Adipose tissue (tissue), 3 donors: ENCODE results near the gene GON7. TPM values are rescaled to one million over a fixed set of nuclear protein-coding genes. Genes with fewer than 3 reads are reported as not detected.
"Not testable (repeated sequence)": the region's sequence is repeated elsewhere in the genome, so short reads cannot be mapped to it uniquely, and the experiment has no call there.

Experiments used
- H3K27ac ChIP-seq: one replicate; pipeline ENCODE4 v1.5.1; 2013; ENCODE audit warnings: low read depth, low read length
- WGBS, 3 donors: extraction: QIAGEN DNeasy Blood & Tissue Kit; methylation state at CpG; one replicate each; pipeline ENCODE4 v1.1.7; 2013; 5-methylcytosine and 5-hydroxymethylcytosine counted together
- polyA plus RNA-seq, 3 donors: library from polyadenylated mRNA; stranded (reverse); fragments of 200-250 nt; gene quantifications; one replicate each; pipeline ENCODE4 v1.2.3, GENCODE V29; 2013
- donor health status: healthy with polysubstance abuse.
- donor health status: Bipolar disorder and iron deficiency.
- donor health status: healthy.

GON7 gene
- polyA plus RNA-seq, 3 donors: 10.0 to 23.7 (median 11.5) TPM

DNA sequence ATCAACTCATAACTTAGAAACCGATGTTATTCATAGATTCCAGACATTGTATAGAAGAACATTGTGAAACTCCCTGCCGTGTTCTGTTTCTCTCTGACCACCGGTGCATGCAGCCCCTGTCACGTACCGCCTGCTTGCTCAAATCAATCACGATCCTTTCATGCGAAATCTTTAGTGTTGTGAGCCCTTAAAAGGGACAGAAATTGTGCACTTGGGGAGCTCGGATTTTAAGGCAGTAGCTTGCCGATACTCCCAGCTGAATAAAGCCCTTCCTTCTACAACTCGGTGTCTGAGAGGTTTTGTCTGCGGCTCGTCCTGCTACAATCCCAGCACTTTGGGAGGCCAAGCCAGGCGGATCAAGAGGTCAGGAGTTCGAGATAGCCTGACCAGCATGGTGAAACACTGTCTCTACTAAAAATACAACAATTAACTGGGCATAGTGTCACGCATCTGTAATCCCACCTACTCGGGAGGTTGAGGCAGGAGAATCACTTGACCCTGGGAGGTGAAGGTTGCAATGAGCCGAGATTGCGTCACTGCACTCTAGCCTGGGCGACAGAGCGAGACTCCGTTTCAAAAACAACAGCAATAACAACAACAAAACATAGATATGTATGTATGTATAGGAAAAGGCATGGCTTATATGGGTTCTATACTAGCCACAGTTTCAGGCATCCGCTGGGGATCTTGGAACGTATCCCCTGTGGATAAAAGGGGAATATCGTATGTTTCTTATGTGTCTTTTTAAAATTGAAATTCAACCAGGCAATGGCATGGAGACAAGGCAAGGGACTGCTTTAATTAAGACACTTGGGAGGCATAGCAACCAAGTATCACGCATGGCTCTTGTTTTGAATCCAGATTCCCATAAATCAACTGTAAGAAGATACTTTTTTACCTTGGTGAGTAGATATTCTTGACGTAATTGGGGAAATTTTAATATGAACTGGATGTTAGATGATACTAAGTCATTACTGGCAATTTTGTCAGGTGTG lies 41.3 kb downstream of the GON7 start:
- 80 to 90% (median 87%) methylated on average over 24 to 26 of the region's 26 CpGs for WGBS, 3 donors
- not testable (repeated sequence) for H3K27ac ChIP-seq

DNA sequence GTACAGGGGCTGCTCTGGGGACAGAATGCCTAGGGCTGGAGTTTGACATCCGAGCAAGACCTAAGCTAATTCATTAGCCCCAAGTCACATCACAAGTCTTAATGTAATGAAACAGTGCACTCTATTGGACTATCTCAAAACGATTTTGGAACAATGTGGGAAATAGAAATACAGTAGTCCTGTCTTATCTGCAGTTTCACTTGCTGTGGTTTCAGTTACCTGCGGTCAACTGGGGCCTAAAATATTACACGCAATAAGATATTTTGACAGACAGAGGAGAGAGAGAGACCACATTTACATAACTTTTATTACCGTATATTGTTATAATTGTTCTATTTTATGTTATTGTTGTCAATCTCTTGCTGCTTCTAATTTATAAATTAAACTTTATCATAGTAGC lies 43.3 kb downstream of the GON7 start:
- WGBS, 3 donors: 66 to 79% (median 78%) methylated on average over 5 of the region's 5 CpGs
- H3K27ac ChIP-seq: no peak overlapping the region

DNA sequence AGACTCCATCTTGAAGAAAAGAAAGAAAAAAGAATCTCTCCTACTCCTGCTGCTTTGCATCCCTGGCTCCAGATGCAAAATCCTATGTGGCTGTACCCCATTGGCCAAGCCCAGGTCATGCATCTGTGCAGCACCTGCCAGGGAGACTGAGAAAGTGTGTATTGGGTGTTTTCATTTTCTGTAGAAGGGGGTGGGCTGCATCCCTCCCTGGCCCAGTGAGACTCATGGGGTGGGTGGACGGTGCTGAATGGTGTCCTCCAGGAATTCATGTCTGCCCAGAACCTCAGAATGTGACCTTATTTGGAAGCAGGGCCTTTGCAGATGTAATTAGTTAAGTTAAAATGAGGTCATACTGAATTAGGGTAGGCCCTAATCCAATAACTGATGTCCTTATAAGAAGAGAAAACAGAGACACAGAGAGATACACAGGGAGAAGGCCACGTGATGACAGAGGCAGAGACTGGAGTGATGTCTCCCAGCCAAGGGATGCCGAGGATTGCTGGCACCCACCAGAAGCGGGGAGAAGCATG lies 45.4 kb downstream of the GON7 start:
- 63 to 92% (median 70%) methylated on average over 4 of the region's 4 CpGs for WGBS, 3 donors
- H3K27ac ChIP-seq: no peak overlapping the region

DNA sequence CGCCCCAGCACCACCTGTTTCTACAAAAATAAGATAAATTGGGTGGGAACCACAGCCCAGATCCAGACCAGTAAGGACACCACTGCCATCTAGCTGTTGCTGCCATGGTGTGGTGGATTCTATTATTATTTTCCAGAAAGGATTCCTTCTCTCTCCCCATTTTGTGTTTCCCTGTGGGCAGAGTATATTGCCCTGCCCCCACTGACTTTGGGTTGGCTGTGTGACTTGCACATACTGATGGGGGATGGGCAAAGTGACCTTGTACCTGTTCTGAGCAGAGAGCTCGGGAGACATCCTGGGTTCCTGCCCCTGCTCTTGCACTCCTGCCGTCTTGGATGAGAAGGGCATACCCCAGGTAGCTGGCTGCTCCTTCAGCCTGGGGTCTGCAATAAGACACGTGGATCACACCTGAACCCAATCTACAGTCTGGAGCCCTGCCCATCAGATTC lies 46.5 kb downstream of the GON7 start:
- WGBS, 3 donors: 17 to 47% (median 45%) methylated on average over 4 of the region's 4 CpGs
- H3K27ac ChIP-seq: no peak overlapping the region

DNA sequence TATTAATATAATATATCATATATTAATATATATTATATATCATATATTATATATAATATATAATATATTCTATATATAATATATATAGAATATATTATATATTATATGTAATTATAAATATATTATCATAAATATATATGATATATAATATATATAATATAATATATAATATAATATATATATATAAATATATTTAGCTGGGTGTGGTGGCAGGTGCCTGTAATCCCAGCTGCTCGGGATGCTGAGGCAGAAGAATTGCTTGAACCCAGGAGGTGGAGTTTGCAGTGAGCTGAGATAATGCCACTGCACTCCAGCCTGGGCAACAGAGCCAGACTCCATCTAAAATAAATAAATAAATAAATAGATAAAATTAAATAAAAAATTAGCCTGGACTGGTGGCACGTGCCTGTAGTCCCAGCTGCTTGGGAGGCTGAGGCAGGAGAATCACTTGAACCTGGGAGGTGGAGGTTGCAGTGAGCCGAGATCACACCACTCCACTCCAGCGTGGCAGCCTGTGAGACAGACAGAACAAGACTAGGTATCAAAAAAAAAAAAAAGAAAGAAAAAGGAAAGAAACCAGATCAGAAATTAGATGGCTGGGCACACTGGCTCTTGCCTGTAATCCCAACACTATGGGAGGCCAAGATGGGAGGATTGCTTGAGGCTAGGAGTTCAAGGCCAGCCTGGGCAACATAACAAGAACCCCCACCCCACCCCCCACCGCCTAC lies 47.1 kb downstream of the GON7 start:
- WGBS, 3 donors: 58 to 65% (median 62%) methylated on average over 5 of the region's 5 CpGs
- not testable (repeated sequence) for H3K27ac ChIP-seq

DNA sequence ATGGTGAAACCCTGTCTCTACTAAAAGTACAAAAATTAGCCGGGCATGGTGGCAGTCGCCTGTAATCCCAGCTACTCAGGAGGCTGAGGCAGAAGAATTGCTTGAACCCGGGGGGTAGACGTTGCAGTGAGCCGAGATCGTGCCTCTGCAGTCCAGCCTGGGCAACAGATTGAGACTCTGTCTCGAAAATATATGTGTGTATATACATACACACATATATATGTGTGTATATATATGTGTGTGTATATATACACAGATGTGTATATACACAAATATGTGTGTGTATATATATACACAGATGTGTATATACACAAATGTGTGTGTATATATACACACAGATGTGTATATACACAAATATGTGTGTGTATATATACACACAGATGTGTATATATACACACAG lies 48.5 kb downstream of the GON7 start:
- not testable (repeated sequence) for H3K27ac ChIP-seq
- 95 to 97% (median 95%) methylated on average over 7 of the region's 7 CpGs for WGBS, 3 donors

DNA sequence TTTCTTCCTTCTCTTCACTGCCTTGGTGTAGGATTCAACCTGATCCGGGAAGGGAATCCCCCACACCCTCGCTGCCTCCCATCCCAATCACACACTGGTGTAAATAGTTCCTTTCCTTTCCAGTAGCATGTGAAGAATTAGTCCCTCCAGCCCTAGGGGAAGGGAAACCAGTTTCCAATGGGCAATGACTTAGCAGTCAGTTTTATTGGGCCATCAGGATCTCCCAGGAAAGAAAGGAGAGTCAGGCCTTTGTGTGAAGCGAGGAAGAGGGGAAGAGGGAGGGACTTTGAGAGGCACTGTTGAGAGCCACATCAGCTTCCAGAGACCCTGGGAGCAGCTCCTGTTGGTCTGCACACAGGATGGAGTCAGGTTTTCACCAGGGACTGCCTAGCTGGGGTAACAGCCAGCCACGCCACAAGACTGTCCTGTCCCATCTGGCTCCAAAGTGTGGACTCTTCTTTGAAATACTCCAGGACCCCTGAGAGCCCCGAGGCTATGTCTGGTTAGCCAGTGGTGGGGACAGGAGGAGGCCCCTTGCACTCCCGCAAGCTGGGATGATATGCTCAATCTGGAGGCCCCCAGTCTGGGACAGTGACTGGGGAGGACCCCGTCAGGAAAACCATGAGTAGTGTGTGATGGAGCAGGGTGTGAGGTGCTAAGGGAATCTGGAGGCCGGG lies 50.0 kb downstream of the GON7 start:
- no peak overlapping the region for H3K27ac ChIP-seq
- 64 to 87% (median 74%) methylated on average over 8 of the region's 8 CpGs for WGBS, 3 donors

DNA sequence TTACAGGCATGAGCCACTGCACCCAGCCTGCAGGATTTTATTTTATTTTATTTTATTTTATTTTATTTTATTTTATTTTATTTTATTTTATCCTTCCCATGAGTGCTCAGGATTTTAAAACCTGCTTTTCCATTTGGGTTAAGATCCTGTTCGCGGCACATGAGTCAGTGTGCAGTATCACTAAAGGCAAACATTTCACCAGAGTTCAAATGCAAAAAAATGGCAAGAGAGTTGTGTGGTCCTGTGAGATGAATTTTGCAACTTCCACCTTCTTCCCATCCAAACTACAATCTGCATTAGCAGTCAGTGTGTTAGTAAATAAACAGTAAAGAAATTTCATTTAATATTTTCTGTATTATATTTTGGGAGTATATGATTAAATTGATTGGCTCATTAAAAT lies 51.2 kb downstream of the GON7 start:
- WGBS, 3 donors: 53 to 75% (median 69%) methylated on average over 2 of the region's 2 CpGs

DNA sequence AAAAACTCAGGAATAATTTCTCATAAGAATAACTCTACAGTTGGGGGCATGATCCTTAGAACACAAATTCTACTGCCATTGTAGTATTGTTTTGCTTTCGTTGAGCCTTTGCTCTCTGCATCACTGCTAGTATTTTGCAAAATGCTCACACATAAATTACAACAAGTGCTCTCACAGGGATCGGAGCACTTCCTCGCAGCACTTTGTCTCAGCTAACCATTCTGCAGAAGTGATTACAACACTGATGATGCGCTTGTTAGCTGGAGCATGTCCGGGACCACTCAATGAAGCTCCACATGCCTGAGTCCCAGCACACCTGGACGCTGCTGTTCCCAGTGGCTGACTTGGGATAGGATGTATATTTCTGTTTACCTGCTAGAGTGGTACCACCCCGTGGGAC lies 53.7 kb downstream of the GON7 start:
- no peak overlapping the region for H3K27ac ChIP-seq
- 61 to 90% (median 66%) methylated on average over 7 of the region's 7 CpGs for WGBS, 3 donors

More for the DNA sequence above, 51.2 kb downstream of the GON7 start:
- no peak overlapping the region for H3K27ac ChIP-seq

Other genes with a start within 250 kb of the GON7 start
- 100 to 1,000 TPM in 1 of 3 donors, 10 to 100 TPM in 2; 26.6 to 147 (median 29.9) TPM for gene ITPK1, start 91.1 kb downstream of the GON7 start, polyA plus RNA-seq
- 10 to 100 TPM; 14.7 to 20.8 (median 16.9) TPM for gene MOAP1, start 22.2 kb downstream of the GON7 start, polyA plus RNA-seq
- gene LYSET, start 21.7 kb downstream of the GON7 start, polyA plus RNA-seq: 10 to 100 TPM; 12.2 to 15.3 (median 14.4) TPM
- 10 to 100 TPM; 11.2 to 13.8 (median 11.3) TPM for gene UBR7, start 191 bp upstream of the GON7 start, polyA plus RNA-seq
- gene BTBD7, start 126.0 kb upstream of the GON7 start, polyA plus RNA-seq: 10 to 100 TPM in 1 of 3 donors, 1 to 10 TPM in 2; 4.4 to 10.0 (median 7.9) TPM
- not detected for gene COX8C, start 140.1 kb upstream of the GON7 start, polyA plus RNA-seq
- under 1 TPM; 0.10 to 0.63 (median 0.11) TPM for gene UNC79, start 223.9 kb upstream of the GON7 start, polyA plus RNA-seq